HEK293 (cell line): Measurements from ENCODE around the gene STIL.

Experiments
- CTCF ChIA-PET: fragments of 350-600 bp; formaldehyde crosslinking; extraction: SDS; loops from one replicate; lab custom pipeline; 2021; ENCODE audit warnings: antibody characterized with exemption; lab: Yijun Ruan, JAX
- POLR2A ChIA-PET: fragments of 300-600 bp; formaldehyde crosslinking; extraction: SDS; loops from one replicate; lab custom pipeline; 2020; ENCODE audit warnings: antibody characterized with exemption, inconsistent platforms; lab: Yijun Ruan, JAX
- H3K27ac ChIP-seq: fragments of 200-500 bp; sonication (Bioruptor generic); 2 replicates; pipeline ENCODE4 v1.5.1; 2014; ENCODE audit warnings: low read depth, low read length, control low read depth, inconsistent platforms; ENCODE audit errors: extremely low read depth
- H3K36me3 ChIP-seq, 2 experiments: fragments of 200-500 bp in 1 of 2; sonication (Bioruptor generic) in 1 of 2; 1 replicate in 1 of 2; 2 replicates in 1 of 2; pipeline ENCODE4 v1.5.1; 2014 to 2017; ENCODE audit warnings: inconsistent platforms in 2 of 2, low read length in 2 of 2; ENCODE audit not compliant: control insufficient read depth in 2 of 2, insufficient read depth in 1 of 2
- H3K4me1 ChIP-seq: fragments of 200-500 bp; sonication (Bioruptor generic); 2 replicates; pipeline ENCODE4 v1.5.1; 2014; ENCODE audit warnings: mild to moderate bottlenecking, low read length, inconsistent platforms; ENCODE audit not compliant: control insufficient read depth, insufficient read depth
- H3K4me3 ChIP-seq: 2 replicates; pipeline ENCODE4 v1.5.1; 2011; ENCODE audit warnings: low read depth, mild to moderate bottlenecking, control low read depth, low read length, moderate library complexity
- H3K9me3 ChIP-seq: fragments of 200-500 bp; sonication (Bioruptor generic); 2 replicates; pipeline ENCODE4 v1.5.1; 2014; ENCODE audit warnings: low read depth, low read length, inconsistent platforms; ENCODE audit not compliant: control insufficient read depth, insufficient read depth
- BCL11B ChIP-seq: fragments of 450-650 bp; formaldehyde crosslinking; IDR thresholded peaks from 2 replicates; pipeline ENCODE4 v1.5.1; 2016; ENCODE audit warnings: low read depth, missing biosample characterization, missing genetic modification characterization
- GFI1B ChIP-seq: fragments of 450-650 bp; formaldehyde crosslinking; IDR thresholded peaks from 2 replicates; pipeline ENCODE4 v1.5.1; 2016; ENCODE audit warnings: missing biosample characterization, missing genetic modification characterization
- GLI2 ChIP-seq: fragments of 450-650 bp; formaldehyde crosslinking; IDR thresholded peaks from 2 replicates; pipeline ENCODE4; 2017; ENCODE audit warnings: missing biosample characterization, missing genetic modification characterization, low read depth, borderline replicate concordance
- OSR2 ChIP-seq: fragments of 450-650 bp; formaldehyde crosslinking; IDR thresholded peaks from 2 replicates; pipeline ENCODE4 v1.5.1; 2016; ENCODE audit warnings: missing biosample characterization, missing genetic modification characterization
- PRDM1 ChIP-seq: fragments of 450-650 bp; formaldehyde crosslinking; IDR thresholded peaks from 2 replicates; pipeline ENCODE4; 2016; ENCODE audit warnings: missing biosample characterization, missing genetic modification characterization
- PRDM4 ChIP-seq: fragments of 450-650 bp; formaldehyde crosslinking; IDR thresholded peaks from 2 replicates; pipeline ENCODE4 v1.5.1; 2017; ENCODE audit warnings: missing biosample characterization, missing genetic modification characterization
- PRDM6 ChIP-seq: fragments of 450-650 bp; formaldehyde crosslinking; IDR thresholded peaks from 2 replicates; pipeline ENCODE4 v1.5.1; 2017; ENCODE audit warnings: missing biosample characterization, missing genetic modification characterization
- YY1 ChIP-seq: fragments of 450-650 bp; formaldehyde crosslinking; IDR thresholded peaks from 2 replicates; pipeline ENCODE4 v1.5.1; 2018; ENCODE audit warnings: missing biosample characterization, missing genetic modification characterization
- ZBTB7A ChIP-seq: fragments of 450-650 bp; formaldehyde crosslinking; IDR thresholded peaks from 2 replicates; pipeline ENCODE4 v1.5.1; 2016; ENCODE audit warnings: low read depth, missing biosample characterization, missing genetic modification characterization
- ZNF112 ChIP-seq: fragments of 450-650 bp; formaldehyde crosslinking; IDR thresholded peaks from 2 replicates; pipeline ENCODE4 v1.5.0; 2017; ENCODE audit warnings: missing biosample characterization, missing genetic modification characterization
- ZNF121 ChIP-seq: fragments of 450-650 bp; formaldehyde crosslinking; IDR thresholded peaks from 2 replicates; pipeline ENCODE4 v1.5.1; 2016; ENCODE audit warnings: missing biosample characterization, missing genetic modification characterization
- ZNF18 ChIP-seq: fragments of 450-650 bp; formaldehyde crosslinking; IDR thresholded peaks from 2 replicates; pipeline ENCODE4 v1.5.1; 2016; ENCODE audit warnings: missing biosample characterization, missing genetic modification characterization
- ZNF211 ChIP-seq: fragments of 450-650 bp; formaldehyde crosslinking; IDR thresholded peaks from 2 replicates; pipeline ENCODE4 v1.5.1; 2016; ENCODE audit warnings: low read depth, missing biosample characterization, missing genetic modification characterization
- ZNF214 ChIP-seq: fragments of 450-650 bp; formaldehyde crosslinking; IDR thresholded peaks from 2 replicates; pipeline ENCODE4 v1.5.1; 2017; ENCODE audit warnings: missing biosample characterization, mild to moderate bottlenecking, missing genetic modification characterization, borderline replicate concordance
- ZNF248 ChIP-seq: fragments of 450-650 bp; formaldehyde crosslinking; IDR thresholded peaks from 2 replicates; pipeline ENCODE4 v1.5.1; 2017; ENCODE audit warnings: missing biosample characterization, missing genetic modification characterization
- ZNF311 ChIP-seq: fragments of 450-650 bp; formaldehyde crosslinking; IDR thresholded peaks from 2 replicates; pipeline ENCODE4 v1.5.1; 2017; ENCODE audit warnings: missing biosample characterization, missing genetic modification characterization, borderline replicate concordance
- ZNF324 ChIP-seq: fragments of 450-650 bp; formaldehyde crosslinking; IDR thresholded peaks from 2 replicates; pipeline ENCODE4 v1.5.1; 2016; ENCODE audit warnings: missing biosample characterization, missing genetic modification characterization
- ZNF37A ChIP-seq: fragments of 450-650 bp; IDR thresholded peaks from 2 replicates; pipeline ENCODE4 v1.5.1; 2018; ENCODE audit warnings: missing biosample characterization, missing genetic modification characterization
- ZNF416 ChIP-seq: fragments of 450-650 bp; formaldehyde crosslinking; IDR thresholded peaks from 2 replicates; pipeline ENCODE4 v1.5.1; 2016; ENCODE audit warnings: missing biosample characterization, missing genetic modification characterization
- ZNF585B ChIP-seq: fragments of 450-650 bp; formaldehyde crosslinking; IDR thresholded peaks from 2 replicates; pipeline ENCODE4 v1.5.1; 2016; ENCODE audit warnings: missing biosample characterization, missing genetic modification characterization
- ZNF626 ChIP-seq: fragments of 450-650 bp; sonication (Bioruptor Pico); formaldehyde crosslinking; IDR thresholded peaks from 2 replicates; pipeline ENCODE4 v1.5.1; 2018; ENCODE audit warnings: missing biosample characterization, missing genetic modification characterization, inconsistent platforms
- ZNF768 ChIP-seq: fragments of 450-650 bp; formaldehyde crosslinking; IDR thresholded peaks from 2 replicates; pipeline ENCODE4 v1.5.1; 2018; ENCODE audit warnings: missing biosample characterization, mild to moderate bottlenecking, missing genetic modification characterization

STIL gene

GRCh38 chr1:47330212-47330611 lies 16.3 kb upstream of the STIL start (continued):
- TF ChIP-seq PRDM6: no peak
- TF ChIP-seq ZBTB7A (tag by site-specific recombination): no peak
- no peak for TF ChIP-seq ZNF324
- TF ChIP-seq YY1 (tag by site-specific recombination): no peak

- Histone ChIP-seq H3K36me3 (no peaks in the 10 kb centered on the region), H3K9me3 (no peaks in the 10 kb centered on the region), H3K4me1 (no peaks in the 10 kb centered on the region), H3K4me3 (no peak overlapping the region), H3K27ac (no peak overlapping the region)
- no peak for TF ChIP-seq ZNF112 (tag by site-specific recombination)
- peak; percentile 99 for TF ChIP-seq PRDM4 (tag by site-specific recombination)
- POLR2A ChIA-PET: interaction anchor here (1.1 kb wide), 1 partner anchor 15 kb away, joined by 6 read pairs; the partner anchor contains the start of gene STIL
- CTCF ChIA-PET: interaction anchor here (1.1 kb wide), 1 partner anchor 66 kb away, joined by 4 read pairs; no protein-coding TSS in a partner anchor
These were observed 15.0 kb upstream of the STIL start for GRCh38 chr1:47328992-47329391.

- Histone ChIP-seq H3K27ac (no peak overlapping the region), H3K4me1 (no peaks in the 10 kb centered on the region), H3K4me3 (no peak overlapping the region), H3K9me3 (no peaks in the 10 kb centered on the region), H3K36me3 (no peaks in the 10 kb centered on the region)
- POLR2A ChIA-PET: interaction anchor here (4.5 kb wide), 1 partner anchor 12 kb away, joined by 32 read pairs; the partner anchor contains the start of gene STIL
- TF ChIP-seq ZNF585B (tag by site-specific recombination) (no peak), ZNF121 (tag by site-specific recombination) (0 out of 2 replicates have a peak, but pooled peaks have one; percentile 53)
- CTCF ChIA-PET: interaction anchor here (1.2 kb wide), 1 partner anchor 9 kb away, joined by 4 read pairs; no protein-coding TSS in a partner anchor
These were observed 12.3 kb upstream of the STIL start for GRCh38 chr1:47326271-47326670.

- Histone ChIP-seq H3K9me3 (no peaks in the 10 kb centered on the region), H3K27ac (no peak overlapping the region), H3K4me3 (no peak overlapping the region), H3K36me3 (no peaks in the 10 kb centered on the region), H3K4me1 (no peaks in the 10 kb centered on the region; the same call in 1 of the 2 replicates)
- ChIA-PET CTCF (interaction anchor here (1.2 kb wide), 1 partner anchor 8 kb away, joined by 4 read pairs; no protein-coding TSS in a partner anchor), POLR2A (interaction anchor here (4.5 kb wide), 1 partner anchor 11 kb away, joined by 32 read pairs; the partner anchor contains the start of gene STIL)
- no peak for TF ChIP-seq GFI1B (tag by site-specific recombination)
- no peak for TF ChIP-seq ZNF214 (tag by site-specific recombination)
- no peak for TF ChIP-seq PRDM4 (tag by site-specific recombination)
- no peak for TF ChIP-seq PRDM1 (tag by site-specific recombination)
- no peak for TF ChIP-seq ZNF248 (tag by site-specific recombination)
- TF ChIP-seq ZNF768 (tag by site-specific recombination): no peak
- TF ChIP-seq ZNF626: no peak
- no peak for TF ChIP-seq ZNF18 (tag by site-specific recombination)
- TF ChIP-seq ZNF416 (tag by site-specific recombination): no peak
- TF ChIP-seq ZNF211: no peak
- no peak for TF ChIP-seq BCL11B (tag by site-specific recombination)
- no peak for TF ChIP-seq OSR2 (tag by site-specific recombination)
- no peak for TF ChIP-seq ZNF311 (tag by site-specific recombination)
- TF ChIP-seq ZNF37A (tag by site-specific recombination): no peak
- no peak for TF ChIP-seq ZNF121 (tag by site-specific recombination)
- no peak for TF ChIP-seq GLI2
These were observed 11.6 kb upstream of the STIL start for GRCh38 chr1:47325528-47325927.
